ENCODE measurements around the gene TRAPPC5.

- no peak for TF ChIP-seq POLR2A (IDR thresholded peaks at IDR 0.05; ENCODE audit: low read depth, low read length)
- no peak for TF ChIP-seq TAF1 (IDR thresholded peaks at IDR 0.05; ENCODE audit: borderline replicate concordance, low read depth, low read length)
- no peak for TF ChIP-seq POLR2AphosphoS5 (IDR thresholded peaks at IDR 0.05; ENCODE audit: low read depth, low read length)
Measured at GRCh38 chr19:7650148-7650547, 30.5 kb upstream of the TRAPPC5 start.
